Trophoblast cell (in vitro differentiated cells and primary cell): Measurements from ENCODE around the gene GLIPR1.

Source experiments
- DNase-seq, 2 donors: peaks; one replicate each; pipeline ENCODE4 v3.0.0-alpha.2; 2016
- H2AFZ ChIP-seq: 2 replicates; pipeline ENCODE4 v1.6.1; 2013; ENCODE audit warnings: low read length, moderate library complexity, mild to moderate bottlenecking; ENCODE audit not compliant: insufficient read depth, poor library complexity
- H2AK5ac ChIP-seq: 2 replicates; pipeline ENCODE4 v1.6.1; 2013; ENCODE audit warnings: mild to moderate bottlenecking, low read length
- H2BK120ac ChIP-seq: 2 replicates; pipeline ENCODE4 v1.6.1; 2013; ENCODE audit warnings: low read length, mild to moderate bottlenecking, moderate library complexity; ENCODE audit not compliant: insufficient read depth, poor library complexity
- H2BK12ac ChIP-seq: 2 replicates; pipeline ENCODE4 v1.6.1; 2013; ENCODE audit warnings: mild to moderate bottlenecking, low read length, moderate library complexity
- H2BK5ac ChIP-seq: 2 replicates; pipeline ENCODE4 v1.6.1; 2013; ENCODE audit warnings: low read length, low read depth, moderate library complexity, mild to moderate bottlenecking; ENCODE audit not compliant: poor library complexity
- H3K14ac ChIP-seq: 2 replicates; pipeline ENCODE4 v1.6.1; 2013; ENCODE audit warnings: mild to moderate bottlenecking, low read length
- H3K18ac ChIP-seq: 2 replicates; pipeline ENCODE4 v1.6.1; 2013; ENCODE audit warnings: mild to moderate bottlenecking, low read length
- H3K23ac ChIP-seq: 2 replicates; pipeline ENCODE4 v1.6.1; 2013; ENCODE audit warnings: low read length
- H3K27ac ChIP-seq: 2 replicates; pipeline ENCODE4 v1.5.1; 2013; ENCODE audit warnings: low read depth, mild to moderate bottlenecking, inconsistent platforms, low read length, moderate library complexity
- H3K27me3 ChIP-seq: 2 replicates; pipeline ENCODE4 v1.6.1; 2013; ENCODE audit warnings: inconsistent platforms, mild to moderate bottlenecking, low read length, moderate library complexity; ENCODE audit not compliant: insufficient read depth
- H3K36me3 ChIP-seq, 2 experiments: 1 replicate in 1 of 2; 2 replicates in 1 of 2; pipeline ENCODE4 v1.6.1; 2013; ENCODE audit warnings: low read length in 2 of 2, mild to moderate bottlenecking in 2 of 2, moderate library complexity in 1 of 2; ENCODE audit not compliant: insufficient read depth in 2 of 2, control insufficient read depth in 1 of 2
- H3K4ac ChIP-seq: 2 replicates; pipeline ENCODE4 v1.6.1; 2013; ENCODE audit warnings: low read depth, mild to moderate bottlenecking, low read length, moderate library complexity
- H3K4me1 ChIP-seq, 2 experiments: 1 replicate in 1 of 2; 2 replicates in 1 of 2; pipeline ENCODE4 v1.6.1; 2013; ENCODE audit warnings: low read length in 2 of 2, mild to moderate bottlenecking in 2 of 2, moderate library complexity in 1 of 2; ENCODE audit not compliant: insufficient read depth in 2 of 2, control insufficient read depth in 1 of 2
- H3K4me2 ChIP-seq: 2 replicates; pipeline ENCODE4 v1.6.1; 2013; ENCODE audit warnings: inconsistent platforms, mild to moderate bottlenecking, low read length, moderate library complexity
- H3K4me3 ChIP-seq: 2 replicates; pipeline ENCODE4 v1.5.1; 2013; ENCODE audit warnings: mild to moderate bottlenecking, low read depth, low read length, inconsistent platforms
- H3K79me1 ChIP-seq: one replicate; pipeline ENCODE4 v1.6.1; 2013; ENCODE audit warnings: low read length
- H3K79me2 ChIP-seq: 2 replicates; pipeline ENCODE4 v1.6.1; 2013; ENCODE audit warnings: low read length, mild to moderate bottlenecking; ENCODE audit not compliant: control insufficient read depth, insufficient read depth, poor library complexity
- H3K9ac ChIP-seq: 2 replicates; pipeline ENCODE4 v1.6.1; 2013; ENCODE audit warnings: mild to moderate bottlenecking, low read length
- H3K9me3 ChIP-seq: 2 replicates; pipeline ENCODE4 v1.6.1; 2013; ENCODE audit warnings: low read depth, mild to moderate bottlenecking, control low read depth, inconsistent platforms, low read length; ENCODE audit not compliant: insufficient read depth
- H4K12ac ChIP-seq: 2 replicates; pipeline ENCODE4 v1.6.1; 2013; ENCODE audit warnings: low read depth, mild to moderate bottlenecking, low read length, moderate library complexity
- H4K8ac ChIP-seq: 2 replicates; pipeline ENCODE4 v1.6.1; 2013; ENCODE audit warnings: low read depth, mild to moderate bottlenecking, low read length, moderate library complexity
- H4K91ac ChIP-seq: one replicate; pipeline ENCODE4 v1.6.1; 2013; ENCODE audit warnings: low read depth, mild to moderate bottlenecking, low read length, moderate library complexity
- WGBS: extraction: QIAGEN DNeasy Blood & Tissue Kit; methylation state at CpG from one replicate; pipeline ENCODE4 v1.1.7; 2013; ENCODE audit warnings: missing lambda C conversion rate; ENCODE audit not compliant: insufficient read length, insufficient coverage; ENCODE audit errors: extremely low coverage; 5-methylcytosine and 5-hydroxymethylcytosine counted together

Gene GLIPR1

GRCh38 chr12:75529316-75529715, 48.8 kb downstream of the GLIPR1 start:
- Histone ChIP-seq H3K79me2 (no peaks in the 10 kb centered on the region), H3K4me1 (no peaks in the 10 kb centered on the region), H2BK5ac (no peak overlapping the region), H3K9ac (no peak overlapping the region), H3K79me1 (no peaks in the 10 kb centered on the region), H4K12ac (no peak overlapping the region), H3K4ac (no peak overlapping the region), H3K27me3 (no peaks in the 10 kb centered on the region), H3K14ac (no peak overlapping the region), H2BK12ac (no peak overlapping the region), H2AK5ac (no peak overlapping the region), H3K27ac (no peak overlapping the region), H3K4me2 (no peak overlapping the region), H3K9me3 (no peaks in the 10 kb centered on the region), H3K36me3 (no peaks in the 10 kb centered on the region), H2AFZ (no peak overlapping the region), H2BK120ac (no peak overlapping the region), H3K23ac (no peak overlapping the region), H4K8ac (no peak overlapping the region), H4K91ac (no peak overlapping the region), H3K18ac (no peak overlapping the region), H3K4me3 (no peak overlapping the region)
- WGBS, result no CpG with 5 or more reads among the region's 1 CpG
- no peak for DNase-seq

- no peak overlapping the region for H3K27ac ChIP-seq
- no peaks in the 10 kb centered on the region for H3K27me3 ChIP-seq
- H2BK12ac ChIP-seq, result no peak overlapping the region
- WGBS, result no CpG with 5 or more reads among the region's 1 CpG
- H3K4me1 ChIP-seq, result no peaks in the 10 kb centered on the region
- no peak overlapping the region for H3K4ac ChIP-seq
- H3K4me2 ChIP-seq, result no peak overlapping the region
- DNase-seq, result no peak
- no peak overlapping the region for H3K23ac ChIP-seq
- H2BK120ac ChIP-seq, result no peak overlapping the region
- no peaks in the 10 kb centered on the region for H3K79me1 ChIP-seq
- H2AFZ ChIP-seq, result no peak overlapping the region
- H3K18ac ChIP-seq, result no peak overlapping the region
- H3K36me3 ChIP-seq, result no peaks in the 10 kb centered on the region
- no peak overlapping the region for H2BK5ac ChIP-seq
- no peak overlapping the region for H4K91ac ChIP-seq
- no peaks in the 10 kb centered on the region for H3K79me2 ChIP-seq
- H4K12ac ChIP-seq, result no peak overlapping the region
- no peak overlapping the region for H3K14ac ChIP-seq
- no peak overlapping the region for H3K9ac ChIP-seq
- no peak overlapping the region for H3K4me3 ChIP-seq
- H2AK5ac ChIP-seq, result no peak overlapping the region
- no peak overlapping the region for H4K8ac ChIP-seq
- H3K9me3 ChIP-seq, result no peaks in the 10 kb centered on the region
Observed at GRCh38 chr12:75529826-75530225, 49.3 kb downstream of the GLIPR1 start.

DNA sequence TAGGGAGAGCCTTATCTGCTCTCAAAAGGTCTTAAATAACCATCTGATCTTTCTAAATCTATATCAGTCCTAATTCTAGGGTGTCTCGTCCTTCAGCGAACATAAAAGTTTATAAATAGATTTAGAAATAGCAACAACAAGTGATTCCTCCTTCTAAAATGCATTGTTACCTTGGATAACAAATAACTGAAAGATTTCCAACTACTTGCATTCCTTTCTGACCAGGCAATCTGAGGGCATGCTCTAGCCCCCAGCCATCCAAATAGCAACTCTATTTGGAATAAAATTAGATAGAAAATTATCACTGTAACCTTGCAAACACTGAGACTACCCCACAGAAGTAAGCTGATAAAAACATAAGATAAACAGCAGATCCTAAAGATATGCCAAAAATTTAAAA, 52.7 kb downstream of the GLIPR1 start:
- H3K79me1 ChIP-seq, result no peaks in the 10 kb centered on the region
- H3K27me3 ChIP-seq, result no peaks in the 10 kb centered on the region
- no peaks in the 10 kb centered on the region for H3K79me2 ChIP-seq
- no peak overlapping the region for H3K4ac ChIP-seq
- no peak overlapping the region for H3K18ac ChIP-seq
- no peak overlapping the region for H3K9ac ChIP-seq
- no peak overlapping the region for H3K14ac ChIP-seq
- no peak overlapping the region for H3K4me2 ChIP-seq
- H2AFZ ChIP-seq, result no peak overlapping the region
- peak; percentile 16 to 78 for DNase-seq
- H4K12ac ChIP-seq, result no peak overlapping the region
- H3K23ac ChIP-seq, result no peak overlapping the region
- no peak overlapping the region for H4K91ac ChIP-seq
- no peaks in the 10 kb centered on the region for H3K4me1 ChIP-seq
- no peak overlapping the region for H2AK5ac ChIP-seq
- H2BK5ac ChIP-seq, result no peak overlapping the region
- no peak overlapping the region for H3K4me3 ChIP-seq
- WGBS, result no CpG with 5 or more reads among the region's 2 CpGs
- no peak overlapping the region for H4K8ac ChIP-seq
- no peak overlapping the region for H3K27ac ChIP-seq
- H3K9me3 ChIP-seq, result no peaks in the 10 kb centered on the region
- no peaks in the 10 kb centered on the region for H3K36me3 ChIP-seq
- no peak overlapping the region for H2BK12ac ChIP-seq
- no peak overlapping the region for H2BK120ac ChIP-seq

DNA sequence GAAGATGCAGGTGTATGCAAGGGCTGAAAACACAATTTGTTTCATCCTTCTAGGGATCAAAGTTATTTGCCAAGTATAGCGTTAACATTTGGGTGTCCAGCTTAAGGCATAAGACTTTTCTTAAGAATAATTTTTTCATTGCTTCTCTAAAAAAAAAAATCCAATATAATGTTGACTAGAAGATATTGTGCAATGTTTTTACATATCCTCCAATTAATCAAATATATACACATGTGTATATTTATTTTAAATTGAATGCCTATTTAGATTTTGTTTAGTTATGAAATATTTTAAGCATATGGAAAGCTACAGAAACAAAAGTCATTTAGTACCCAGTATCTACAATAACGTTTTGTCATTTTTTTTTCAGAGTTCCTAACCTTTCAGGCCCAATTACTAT, 59.3 kb downstream of the GLIPR1 start:
- Histone ChIP-seq H2BK5ac (no peak overlapping the region), H3K79me1 (no peaks in the 10 kb centered on the region), H3K4me3 (no peak overlapping the region), H3K18ac (no peak overlapping the region), H4K12ac (no peak overlapping the region), H4K8ac (no peak overlapping the region), H3K79me2 (no peaks in the 10 kb centered on the region), H3K27ac (no peak overlapping the region), H2AFZ (no peak overlapping the region), H3K4ac (no peak overlapping the region), H2AK5ac (no peak overlapping the region), H3K4me2 (no peak overlapping the region), H3K9me3 (no peaks in the 10 kb centered on the region), H3K27me3 (no peaks in the 10 kb centered on the region), H3K23ac (no peak overlapping the region), H3K9ac (no peak overlapping the region), H3K36me3 (no peaks in the 10 kb centered on the region), H2BK12ac (no peak overlapping the region), H4K91ac (no peak overlapping the region), H2BK120ac (no peak overlapping the region), H3K4me1 (no peaks in the 10 kb centered on the region), H3K14ac (no peak overlapping the region)
- WGBS, result no CpG with 5 or more reads among the region's 2 CpGs
- DNase-seq, result no peak
